PC-9 (cell line): ENCODE results near the gene LENG9. TPM values are rescaled to one million over a fixed set of nuclear protein-coding genes. Genes with fewer than 3 reads are reported as not detected.

Experiments used
- BruUV-seq: library from RNA; stranded (reverse); fragments of 400-500 nt; replicated peaks from 2 replicates; lab custom pipeline; 2021; lab: Mats Ljungman, UMichigan
- CTCF ChIA-PET: fragments of 300-600 bp; sonication (Branson Sonifier 250); formaldehyde crosslinking; loops from one replicate; lab custom pipeline; 2022; ENCODE audit warnings: antibody characterized with exemption; lab: Charles Lee
- POLR2A ChIA-PET: fragments of 300-600 bp; sonication (Branson Sonifier 250); formaldehyde crosslinking; loops from one replicate; lab custom pipeline; 2022; ENCODE audit warnings: antibody characterized with exemption; ENCODE audit not compliant: unreplicated experiment; lab: Charles Lee
- DNase-seq, 2 experiments: peaks; one replicate each; pipeline versions ENCODE4 v3.0.0 to v3.0.0-alpha.2; 2015 to 2022; ENCODE audit warnings: mixed read lengths in 1 of 2
- H2AFZ ChIP-seq: fragments of 200-600 bp; sonication (generic); 2 replicates; pipeline ENCODE4 v1.8.1; 2017; ENCODE audit warnings: antibody characterized with exemption
- H3F3A ChIP-seq: fragments of 200-600 bp; sonication (generic); 2 replicates; pipeline ENCODE4 v1.8.1; 2017; ENCODE audit warnings: antibody characterized with exemption, mild to moderate bottlenecking, low read depth; ENCODE audit not compliant: insufficient read depth
- H3K27ac ChIP-seq: fragments of 200-600 bp; sonication (generic); 2 replicates; pipeline ENCODE4 v1.6.1; 2016; ENCODE audit warnings: mixed run types
- H3K27me3 ChIP-seq: fragments of 200-600 bp; sonication (generic); 2 replicates; pipeline ENCODE4 v1.6.1; 2016; ENCODE audit warnings: low read depth, mixed run types; ENCODE audit not compliant: insufficient read depth
- H3K36me3 ChIP-seq: fragments of 200-600 bp; sonication (generic); 2 replicates; pipeline ENCODE4 v1.6.1; 2016; ENCODE audit warnings: low read depth, mixed run types
- H3K4me1 ChIP-seq: fragments of 200-600 bp; sonication (generic); replicated peaks from 2 replicates; pipeline ENCODE4 v1.6.1; 2016; ENCODE audit warnings: mixed run types; ENCODE audit not compliant: insufficient read depth
- H3K4me2 ChIP-seq: fragments of 200-600 bp; sonication (generic); 2 replicates; pipeline ENCODE4 v1.6.1; 2017; ENCODE audit warnings: mixed run types
- H3K4me3 ChIP-seq: fragments of 200-600 bp; sonication (generic); 2 replicates; pipeline ENCODE4 v1.6.1; 2016; ENCODE audit warnings: mixed run types
- H3K79me2 ChIP-seq: fragments of 200-600 bp; sonication (generic); 2 replicates; pipeline ENCODE4 v1.6.1; 2017; ENCODE audit warnings: low read depth, mixed run types
- H3K9me2 ChIP-seq: fragments of 200-600 bp; sonication (generic); 2 replicates; pipeline ENCODE4 v1.8.1; 2017; ENCODE audit warnings: mild to moderate bottlenecking; ENCODE audit not compliant: insufficient read depth
- H3K9me3 ChIP-seq: fragments of 200-600 bp; sonication (generic); 2 replicates; pipeline ENCODE4 v1.8.1; 2016; ENCODE audit warnings: low read depth; ENCODE audit not compliant: insufficient read depth
- H4K20me1 ChIP-seq: fragments of 200-600 bp; sonication (generic); 2 replicates; pipeline ENCODE4 v1.8.1; 2017; ENCODE audit not compliant: insufficient read depth
- CTCF ChIP-seq: fragments of 200-600 bp; sonication (generic); conservative IDR thresholded peaks from 2 replicates; pipeline ENCODE4 v1.6.1; 2017; ENCODE audit warnings: mixed run types, antibody characterized with exemption, mild to moderate bottlenecking, moderate library complexity
- EZH2 ChIP-seq: fragments of 200-600 bp; sonication (generic); IDR thresholded peaks from 2 replicates; pipeline ENCODE4 v1.8.0; 2017; ENCODE audit warnings: antibody characterized with exemption, low read depth
- intact Hi-C: fragments of 100-400 bp; cut with micrococcal nuclease; formaldehyde crosslinking; loops from one replicate; pipeline ENCODE4 v1.10.0; 2022; ENCODE audit not compliant: unreplicated experiment
- total RNA-seq: library from RNA; stranded (reverse); gene quantifications from 2 replicates; pipeline ENCODE4 v1.2.3, GENCODE V29; 2021

LENG9 gene
- total RNA-seq, 1 experiment from 2014 or later = 7.0 TPM

- Histone ChIP-seq H4K20me1 (no peaks in the 10 kb centered on the region), H3K27ac (no peak overlapping the region), H2AFZ (no peak overlapping the region), H3K4me3 (peak overlapping the region; percentile 59; the same call in 1 of the 2 replicates), H3K36me3 (no peaks in the 10 kb centered on the region), H3K9me2 (no peaks in the 10 kb centered on the region), H3K27me3 (no peaks in the 10 kb centered on the region), H3K4me1 (peaks cover 57% of the 10 kb centered on the region), H3K9me3 (no peaks in the 10 kb centered on the region), H3F3A (peaks cover 41% of the 10 kb centered on the region), H3K79me2 (no peaks in the 10 kb centered on the region), H3K4me2 (peak overlapping the region; percentile 77)
- ChIA-PET CTCF (interaction anchor here (0.6 kb wide), 2 partner anchors 19 to 657 kb away, joined by 3 to 6 read pairs; no protein-coding TSS in a partner anchor), POLR2A (interaction anchor here (0.6 kb wide), 2 partner anchors 241 to 400 kb away, joined by 4 to 20 read pairs; no protein-coding TSS in a partner anchor)
- no peak for DNase-seq
- intact Hi-C loops = no loop called here
- BruUV-seq = no TSS peak
- TF ChIP-seq EZH2 (no peak), CTCF (no peak)
Observed at GRCh38 chr19:54429545-54430227, 33.9 kb downstream of the LENG9 start.

GRCh38 chr19:54429176-54429495 is 34.4 kb downstream of the LENG9 start:
- intact Hi-C loops = no loop called here
- H3K4me2 ChIP-seq = no peak overlapping the region
- peaks cover 3% of the 10 kb centered on the region; the same call in 1 of the 2 replicates for H3K27me3 ChIP-seq
- no peaks in the 10 kb centered on the region for H3K9me2 ChIP-seq
- H3K4me1 ChIP-seq = peaks cover 52% of the 10 kb centered on the region
- H3K4me3 ChIP-seq = no peak overlapping the region
- no peaks in the 10 kb centered on the region for H3K79me2 ChIP-seq
- no peaks in the 10 kb centered on the region for H3K9me3 ChIP-seq
- DNase-seq = no peak
- ChIA-PET POLR2A (interaction anchor here (0.6 kb wide), 2 partner anchors 241 to 399 kb away, joined by 4 to 20 read pairs; no protein-coding TSS in a partner anchor), CTCF (interaction anchor here (0.6 kb wide), 1 partner anchor 19 kb away, joined by 3 read pairs; no protein-coding TSS in a partner anchor)
- BruUV-seq = no TSS peak
- H2AFZ ChIP-seq = no peak overlapping the region
- peaks cover 41% of the 10 kb centered on the region for H3F3A ChIP-seq
- no peak overlapping the region for H3K27ac ChIP-seq
- H4K20me1 ChIP-seq = no peaks in the 10 kb centered on the region
- no peak for TF ChIP-seq CTCF
- TF ChIP-seq EZH2 = no peak
- no peaks in the 10 kb centered on the region for H3K36me3 ChIP-seq

- BruUV-seq = no TSS peak
- Histone ChIP-seq H3F3A (peaks cover 36% of the 10 kb centered on the region), H3K79me2 (no peaks in the 10 kb centered on the region), H3K9me3 (no peaks in the 10 kb centered on the region), H3K4me1 (peaks cover 46% of the 10 kb centered on the region), H3K36me3 (no peaks in the 10 kb centered on the region), H3K4me2 (no peak overlapping the region), H3K9me2 (no peaks in the 10 kb centered on the region), H3K4me3 (no peak overlapping the region), H3K27me3 (peaks cover 5% of the 10 kb centered on the region; the same call in 1 of the 2 replicates), H3K27ac (no peak overlapping the region), H2AFZ (no peak overlapping the region), H4K20me1 (no peaks in the 10 kb centered on the region)
- POLR2A ChIA-PET = interaction anchor here (0.7 kb wide), 1 partner anchor 1047 kb away, joined by 3 read pairs; no protein-coding TSS in a partner anchor
- intact Hi-C loops = no loop called here
- DNase-seq = peak in 1 of 2 experiments; percentile 26
- CTCF ChIA-PET = interaction anchor here (0.7 kb wide), 1 partner anchor 10 kb away, joined by 3 read pairs; no protein-coding TSS in a partner anchor
- no peak for TF ChIP-seq CTCF
- no peak for TF ChIP-seq EZH2
Observed at GRCh38 chr19:54428323-54429175, 35.0 kb downstream of the LENG9 start.
